Fibroblast of lung (primary cell): ENCODE measurements around the gene ALS2CL. TPM values are rescaled to one million over a fixed set of nuclear protein-coding genes. Genes with fewer than 3 reads are reported as not detected.

Experiments
- DNase-seq, 2 donors: peaks; one replicate each; pipeline versions ENCODE4 v3.0.0 to v3.0.0-alpha.2; 2010; ENCODE audit warnings: low read depth in 2 of 2
- H2AFZ ChIP-seq: 2 replicates; pipeline ENCODE4 v1.5.1; 2012; ENCODE audit warnings: low read length, control low read depth, inconsistent platforms
- H3K27ac ChIP-seq: 2 replicates; pipeline ENCODE4 v1.5.1; 2011; ENCODE audit warnings: low read length, control low read depth; ENCODE audit not compliant: insufficient read depth
- H3K27me3 ChIP-seq: 2 replicates; pipeline ENCODE4 v1.5.1; 2011; ENCODE audit warnings: mild to moderate bottlenecking, low read length; ENCODE audit not compliant: control insufficient read depth, insufficient read depth
- H3K36me3 ChIP-seq: 2 replicates; pipeline ENCODE4 v1.5.1; 2011; ENCODE audit warnings: low read length; ENCODE audit not compliant: control insufficient read depth, insufficient read depth
- H3K4me1 ChIP-seq: 2 replicates; pipeline ENCODE4 v1.5.1; 2011; ENCODE audit warnings: low read length; ENCODE audit not compliant: control insufficient read depth, insufficient read depth; ENCODE audit errors: extremely low read depth
- H3K4me2 ChIP-seq: 2 replicates; pipeline ENCODE4 v1.5.1; 2011; ENCODE audit warnings: low read length, control low read depth; ENCODE audit not compliant: insufficient read depth; ENCODE audit errors: extremely low read depth
- H3K4me3 ChIP-seq, 4 experiments: fragments of 200-600 bp in 1 of 4; sonication (generic) in 1 of 4; replicated peaks in 1 of 4; 2 replicates each; pipeline ENCODE4 v1.5.1; 2011 to 2016; ENCODE audit warnings: low read length in 4 of 4, low read depth in 3 of 4, mild to moderate bottlenecking in 3 of 4, control low read depth in 2 of 4, inconsistent platforms in 1 of 4, mixed read lengths in 1 of 4; ENCODE audit not compliant: insufficient read depth in 1 of 4; ENCODE audit errors: control extremely low read depth in 1 of 4
- H3K79me2 ChIP-seq: 2 replicates; pipeline ENCODE4 v1.5.1; 2012; ENCODE audit warnings: mild to moderate bottlenecking, low read length, inconsistent platforms; ENCODE audit not compliant: control insufficient read depth, insufficient read depth
- H3K9ac ChIP-seq: 2 replicates; pipeline ENCODE4 v1.5.1; 2011; ENCODE audit warnings: mild to moderate bottlenecking, low read length, control low read depth; ENCODE audit not compliant: insufficient read depth
- H3K9me3 ChIP-seq: 2 replicates; pipeline ENCODE4 v1.5.1; 2012; ENCODE audit warnings: low read depth, low read length; ENCODE audit not compliant: control insufficient read depth, insufficient read depth
- H4K20me1 ChIP-seq: 2 replicates; pipeline ENCODE4 v1.5.1; 2011; ENCODE audit warnings: low read length; ENCODE audit not compliant: control insufficient read depth, insufficient read depth; ENCODE audit errors: extremely low read depth
- EZH2 ChIP-seq: IDR thresholded peaks from 2 replicates; pipeline ENCODE4 v1.5.1; 2012; ENCODE audit warnings: low read length, control low read depth, mild to moderate bottlenecking; ENCODE audit errors: missing control alignments
- polyA plus RNA-seq, 2 donors: library from polyadenylated mRNA; depleted of rRNA in 1 of 2; stranded (reverse) in 1 of 2; unstranded in 1 of 2; fragments of >200 nt; gene quantifications; 2 replicates each; pipeline ENCODE4 v1.2.1, GENCODE V29; 2011 to 2012; ENCODE audit warnings: missing spikeins in 1 of 2
- total RNA-seq: library from RNA; depleted of rRNA; stranded (reverse); fragments of >200 nt; gene quantifications from 2 replicates; pipeline ENCODE4 v1.2.1, GENCODE V29; 2014
- TF ChIP-seq, protein P1 (sequence below), 2 donors: IDR thresholded peaks in 1 of 2; conservative IDR thresholded peaks in 1 of 2; 1 replicate in 1 of 2; 2 replicates in 1 of 2; pipeline ENCODE4 v1.5.1; 2011 to 2012; ENCODE audit warnings: low read length in 2 of 2, control low read depth in 1 of 2, inconsistent platforms in 1 of 2, low read depth in 1 of 2, mild to moderate bottlenecking in 1 of 2

The ALS2CL gene
- total and polyA plus RNA-seq, 2 donors (not counting 1 experiment from before 2014, with no cell fraction given): 4.4 to 19.7 TPM

DNA sequence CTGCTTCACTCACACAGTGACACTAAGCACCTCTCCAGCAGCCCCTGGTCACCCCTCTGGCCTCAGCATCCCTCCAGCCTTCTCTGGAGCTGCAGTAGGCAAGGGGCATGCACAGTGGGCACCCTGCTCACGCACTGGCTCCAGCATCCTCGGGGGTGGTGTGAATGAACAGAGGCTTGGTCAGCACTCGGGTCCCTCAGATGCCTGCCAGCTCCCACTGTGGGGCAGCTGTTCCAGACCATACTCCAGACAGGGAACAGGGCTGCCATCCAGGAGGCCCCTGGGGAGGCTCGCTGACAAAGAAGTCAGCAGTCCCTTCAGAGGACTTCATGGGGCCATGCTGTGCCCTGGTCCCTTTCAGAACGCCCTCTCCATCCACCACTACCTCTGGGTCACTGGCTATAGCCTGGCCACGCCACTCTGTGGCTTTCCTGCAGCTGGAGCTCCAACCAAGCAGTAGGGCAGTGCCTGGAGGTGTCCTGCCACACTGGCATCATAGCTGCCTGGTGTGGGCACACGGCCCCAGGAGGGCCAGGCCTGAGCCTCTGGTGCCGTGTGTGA lies 26.3 kb downstream of the ALS2CL start:
- Histone ChIP-seq H3K4me1 (no peaks in the 10 kb centered on the region), H3K79me2 (no peaks in the 10 kb centered on the region), H3K9ac (no peak overlapping the region), H2AFZ (no peak overlapping the region), H4K20me1 (no peaks in the 10 kb centered on the region), H3K4me2 (no peak overlapping the region), H3K27ac (no peak overlapping the region), H3K36me3 (no peaks in the 10 kb centered on the region), H3K4me3 (no peak overlapping the region), H3K27me3 (no peaks in the 10 kb centered on the region), H3K9me3 (no peaks in the 10 kb centered on the region)
- DNase-seq: no peak
- no peak for TF ChIP-seq EZH2
- TF ChIP-seq, protein P1, sequence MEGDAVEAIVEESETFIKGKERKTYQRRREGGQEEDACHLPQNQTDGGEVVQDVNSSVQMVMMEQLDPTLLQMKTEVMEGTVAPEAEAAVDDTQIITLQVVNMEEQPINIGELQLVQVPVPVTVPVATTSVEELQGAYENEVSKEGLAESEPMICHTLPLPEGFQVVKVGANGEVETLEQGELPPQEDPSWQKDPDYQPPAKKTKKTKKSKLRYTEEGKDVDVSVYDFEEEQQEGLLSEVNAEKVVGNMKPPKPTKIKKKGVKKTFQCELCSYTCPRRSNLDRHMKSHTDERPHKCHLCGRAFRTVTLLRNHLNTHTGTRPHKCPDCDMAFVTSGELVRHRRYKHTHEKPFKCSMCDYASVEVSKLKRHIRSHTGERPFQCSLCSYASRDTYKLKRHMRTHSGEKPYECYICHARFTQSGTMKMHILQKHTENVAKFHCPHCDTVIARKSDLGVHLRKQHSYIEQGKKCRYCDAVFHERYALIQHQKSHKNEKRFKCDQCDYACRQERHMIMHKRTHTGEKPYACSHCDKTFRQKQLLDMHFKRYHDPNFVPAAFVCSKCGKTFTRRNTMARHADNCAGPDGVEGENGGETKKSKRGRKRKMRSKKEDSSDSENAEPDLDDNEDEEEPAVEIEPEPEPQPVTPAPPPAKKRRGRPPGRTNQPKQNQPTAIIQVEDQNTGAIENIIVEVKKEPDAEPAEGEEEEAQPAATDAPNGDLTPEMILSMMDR (conservative IDR thresholded peaks at IDR 0.05 in 1 of 2, IDR thresholded peaks at IDR 0.05 in 1 of 2; ENCODE audit: low read depth in 1 of 2, low read length in 2 of 2): no peak

DNA sequence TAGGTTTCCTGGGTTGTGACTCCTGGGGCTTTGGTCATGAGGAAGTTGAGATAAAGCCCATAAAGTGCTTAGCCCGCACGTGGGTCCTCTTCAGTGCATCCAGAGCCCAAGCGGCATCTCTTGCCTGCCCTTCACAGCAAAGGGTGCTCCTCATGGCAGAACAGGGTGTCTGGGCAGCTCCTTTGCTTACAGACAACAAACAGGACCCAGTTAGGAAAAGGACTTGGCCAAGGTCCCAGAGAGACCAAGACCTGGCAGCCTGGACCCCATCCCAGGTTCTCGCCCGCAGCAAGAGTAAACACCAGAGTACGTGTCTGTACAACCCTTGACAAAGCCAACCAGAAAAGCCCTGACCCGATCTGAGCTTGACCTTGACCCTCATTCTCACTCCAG lies 27.0 kb downstream of the ALS2CL start:
- TF ChIP-seq EZH2: no peak
- TF ChIP-seq, protein P1 (conservative IDR thresholded peaks at IDR 0.05 in 1 of 2, IDR thresholded peaks at IDR 0.05 in 1 of 2; ENCODE audit: low read depth in 1 of 2, low read length in 2 of 2): no peak
- Histone ChIP-seq H3K36me3 (no peaks in the 10 kb centered on the region), H3K4me2 (no peak overlapping the region), H3K4me3 (no peak overlapping the region), H3K9ac (no peak overlapping the region), H3K4me1 (no peaks in the 10 kb centered on the region), H2AFZ (no peak overlapping the region), H3K27me3 (no peaks in the 10 kb centered on the region), H3K27ac (no peak overlapping the region), H3K79me2 (no peaks in the 10 kb centered on the region), H4K20me1 (no peaks in the 10 kb centered on the region), H3K9me3 (no peaks in the 10 kb centered on the region)
- DNase-seq: no peak

DNA sequence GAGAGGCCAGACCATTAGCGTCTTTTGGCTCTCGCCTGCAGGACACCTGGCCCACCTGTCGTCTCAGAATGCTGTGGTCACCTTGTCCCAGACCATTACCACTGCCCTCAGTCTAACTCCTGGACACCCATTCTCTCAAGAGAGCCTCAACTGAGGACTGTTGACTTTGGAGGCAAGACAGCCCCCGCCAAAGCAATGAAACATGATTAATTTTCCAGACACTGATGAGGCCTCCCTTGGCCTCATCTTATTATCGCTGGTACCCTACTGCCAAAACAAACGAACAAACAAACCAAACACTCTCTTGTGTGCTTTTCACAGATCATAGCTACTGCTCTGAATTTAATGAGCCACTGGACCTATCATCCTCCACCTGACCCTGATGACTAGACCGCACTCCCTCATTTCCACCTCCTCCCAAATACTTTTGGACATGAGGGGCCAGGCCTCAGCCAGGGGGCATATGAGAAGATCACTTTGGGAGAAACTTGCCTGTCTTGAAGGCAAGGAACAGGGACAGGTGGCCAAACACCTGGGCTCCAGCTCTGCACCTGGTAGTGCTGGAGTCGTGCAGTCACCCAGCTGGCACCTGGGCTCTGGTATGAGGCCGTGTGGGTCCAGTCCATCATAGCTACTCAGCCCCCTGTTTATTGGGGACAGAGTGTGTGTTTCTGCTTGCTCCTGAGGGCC lies 27.6 kb downstream of the ALS2CL start:
- Histone ChIP-seq H3K36me3 (no peaks in the 10 kb centered on the region), H4K20me1 (no peaks in the 10 kb centered on the region), H3K27ac (no peak overlapping the region), H3K79me2 (no peaks in the 10 kb centered on the region), H3K4me3 (no peak overlapping the region), H3K27me3 (no peaks in the 10 kb centered on the region), H3K9me3 (no peaks in the 10 kb centered on the region), H2AFZ (no peak overlapping the region), H3K4me1 (no peaks in the 10 kb centered on the region), H3K4me2 (no peak overlapping the region), H3K9ac (no peak overlapping the region)
- no peak for DNase-seq
- TF ChIP-seq EZH2: no peak
- TF ChIP-seq, protein P1 (conservative IDR thresholded peaks at IDR 0.05 in 1 of 2, IDR thresholded peaks at IDR 0.05 in 1 of 2; ENCODE audit: low read depth in 1 of 2, low read length in 2 of 2): no peak
